K562 treated with DMSO at 1 percent for 12 hours (cell line): ENCODE measurements around the gene ZNF213. TPM values are rescaled to one million over a fixed set of nuclear protein-coding genes. Genes with fewer than 3 reads are reported as not detected.

Experiments
- total RNA-seq: library from RNA; unstranded; fragments of 300-600 nt; gene quantifications from 2 replicates; pipeline ENCODE4 v1.2.3, GENCODE V29; 2022; ENCODE audit not compliant: insufficient read depth

Gene ZNF213, protein sequence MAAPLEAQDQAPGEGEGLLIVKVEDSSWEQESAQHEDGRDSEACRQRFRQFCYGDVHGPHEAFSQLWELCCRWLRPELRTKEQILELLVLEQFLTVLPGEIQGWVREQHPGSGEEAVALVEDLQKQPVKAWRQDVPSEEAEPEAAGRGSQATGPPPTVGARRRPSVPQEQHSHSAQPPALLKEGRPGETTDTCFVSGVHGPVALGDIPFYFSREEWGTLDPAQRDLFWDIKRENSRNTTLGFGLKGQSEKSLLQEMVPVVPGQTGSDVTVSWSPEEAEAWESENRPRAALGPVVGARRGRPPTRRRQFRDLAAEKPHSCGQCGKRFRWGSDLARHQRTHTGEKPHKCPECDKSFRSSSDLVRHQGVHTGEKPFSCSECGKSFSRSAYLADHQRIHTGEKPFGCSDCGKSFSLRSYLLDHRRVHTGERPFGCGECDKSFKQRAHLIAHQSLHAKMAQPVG
- total RNA-seq = 10.6 and 22.0 TPM in 2 replicates

DNA sequence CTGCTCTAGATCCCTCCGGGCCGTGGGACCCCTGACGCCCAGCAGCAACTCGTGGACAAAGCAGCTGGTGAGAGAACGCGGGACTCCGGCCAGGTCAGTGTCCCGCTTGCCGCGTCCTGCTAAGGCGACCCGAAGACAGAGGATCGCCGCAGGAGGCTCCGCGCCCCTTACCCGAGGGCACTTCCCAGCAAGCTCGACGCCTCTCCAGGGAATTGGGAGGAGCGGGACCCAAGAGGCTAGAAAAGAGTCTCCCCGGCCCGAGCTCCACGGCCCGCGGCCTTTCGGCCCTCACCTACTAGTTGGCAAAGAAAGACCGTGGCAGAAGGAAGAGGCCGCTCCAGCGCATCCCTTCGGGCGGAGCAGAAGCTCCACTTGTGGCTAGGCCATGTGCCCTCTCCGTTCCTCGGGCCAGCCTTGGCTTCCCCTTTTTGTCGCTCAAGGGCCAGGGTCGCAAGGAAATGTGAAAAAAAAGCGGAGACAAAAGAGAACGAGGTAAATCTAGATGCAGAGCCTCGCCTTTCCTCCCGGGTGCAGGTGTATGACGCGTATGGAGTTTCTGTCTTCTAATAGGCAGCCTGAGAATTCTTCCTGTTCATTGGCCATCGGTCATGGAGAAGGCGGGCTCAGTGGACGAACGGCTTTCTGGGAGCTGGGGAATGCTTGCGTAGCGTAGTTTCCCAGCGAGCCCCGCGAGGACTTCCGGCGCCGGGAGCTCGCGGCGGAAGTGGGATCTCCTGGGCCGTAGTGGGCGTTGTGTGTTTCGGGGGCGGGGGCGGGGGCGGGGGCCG lies at the start of gene ZNF213:
ZNF213 (plus strand) TSS at position 692 of the 788 bp plus-strand sequence. CDS start 2,252 bp downstream, outside the sequence.

GRCh38 chr16:3098459-3099394 lies 36.1 kb upstream of the ZNF213 start, which contains the start of gene ZSCAN10:
Gene ZSCAN10 (minus strand): TSS chr16:3099294. CDS start chr16:3092937, 6,357 bp downstream.

DNA sequence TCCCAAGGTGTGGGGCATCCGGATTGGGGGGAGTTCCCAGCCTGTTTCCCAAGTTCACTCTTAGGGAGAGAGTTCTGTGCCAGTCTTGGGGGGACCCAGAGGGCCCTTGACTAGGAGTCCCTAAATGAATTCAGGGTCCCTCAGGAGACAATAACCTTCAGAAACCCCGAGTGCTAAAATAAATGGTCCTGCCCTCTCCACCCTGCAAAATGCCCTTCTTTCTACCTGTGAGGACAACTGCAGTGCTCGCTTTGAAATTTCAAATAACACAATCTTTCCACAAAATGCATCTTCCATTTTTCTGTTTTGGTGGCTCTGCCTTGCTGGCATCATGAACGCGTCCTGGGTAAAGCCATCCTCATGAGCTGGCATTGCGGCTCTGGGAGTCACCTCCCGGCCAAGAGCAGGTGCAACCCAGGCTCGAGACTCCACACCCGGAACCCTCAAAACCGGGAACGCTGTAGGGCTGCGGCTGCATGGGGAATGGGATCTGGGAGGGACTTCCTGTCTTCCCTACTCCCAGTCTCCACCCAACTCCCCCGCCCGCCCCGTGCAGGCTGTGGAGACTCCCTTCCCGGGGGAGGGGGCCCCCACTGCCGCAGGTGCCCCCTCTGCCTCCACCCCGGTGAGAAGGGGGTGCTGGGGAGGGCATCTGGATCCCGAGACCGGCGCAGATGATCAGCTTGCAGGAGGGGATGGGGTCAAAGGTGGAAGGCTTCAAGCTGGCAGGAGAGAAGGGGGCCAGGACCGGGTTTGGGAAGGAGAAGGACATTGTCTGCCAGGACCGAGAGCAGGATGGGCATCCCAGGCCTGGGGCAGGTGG lies 22.6 kb upstream of the ZNF213 start, which contains the start of gene ZNF205:
ZNF205 (plus strand) TSS at position 529 of the 823 bp plus-strand sequence. CDS start 845 bp downstream, outside the sequence.

GRCh38 chr16:3187798-3188674 lies 53.2 kb downstream of the ZNF213 start, which contains the start of gene OR1F1:
Gene OR1F1 (plus strand): TSS chr16:3188204.

Other genes with a start within 250 kb of the ZNF213 start
- gene FLYWCH1, start 223.1 kb upstream of the ZNF213 start, total RNA-seq = 41.5 and 48.1 TPM in 2 replicates
- 0.85 TPM in 1 of 2 replicates, not detected in the other for gene KREMEN2, start 170.8 kb upstream of the ZNF213 start, total RNA-seq
- gene PAQR4, start 165.7 kb upstream of the ZNF213 start, total RNA-seq = 15.8 and 27.8 TPM in 2 replicates
- 168 and 170 TPM in 2 replicates for gene PKMYT1, start 154.6 kb upstream of the ZNF213 start, total RNA-seq
- 4.1 and 6.9 TPM in 2 replicates for gene CLDN9, start 122.1 kb upstream of the ZNF213 start, total RNA-seq
- gene CLDN6, start 116.8 kb upstream of the ZNF213 start, total RNA-seq = not detected in 2 replicates
- gene TNFRSF12A, start 114.7 kb upstream of the ZNF213 start, total RNA-seq = 33.0 and 33.7 TPM in 2 replicates
- 26.3 and 32.4 TPM in 2 replicates for gene HCFC1R1, start 111.1 kb upstream of the ZNF213 start, total RNA-seq
- gene THOC6, start 111.0 kb upstream of the ZNF213 start, total RNA-seq = 32.1 and 41.7 TPM in 2 replicates
- gene BICDL2, start 98.1 kb upstream of the ZNF213 start, total RNA-seq = not detected in 2 replicates
- not detected in 2 replicates for gene MMP25, start 88.5 kb upstream of the ZNF213 start, total RNA-seq
- 10.0 and 14.9 TPM in 2 replicates for gene IL32, start 69.4 kb upstream of the ZNF213 start, total RNA-seq
- gene ZSCAN10, start 35.7 kb upstream of the ZNF213 start, total RNA-seq = not detected in 2 replicates
- 22.5 and 22.7 TPM in 2 replicates for gene ZNF205, start 22.4 kb upstream of the ZNF213 start, total RNA-seq
- gene OR1F1, start 53.2 kb downstream of the ZNF213 start, total RNA-seq = not detected in 2 replicates
- gene ZNF200, start 100.1 kb downstream of the ZNF213 start, total RNA-seq = 6.1 and 9.9 TPM in 2 replicates
- not detected in 2 replicates for gene MEFV, start 121.6 kb downstream of the ZNF213 start, total RNA-seq
- gene ZNF263, start 148.5 kb downstream of the ZNF213 start, total RNA-seq = 36.1 and 40.4 TPM in 2 replicates
- 1.2 and 3.8 TPM in 2 replicates for gene TIGD7, start 170.4 kb downstream of the ZNF213 start, total RNA-seq
- gene ZNF75A, start 170.5 kb downstream of the ZNF213 start, total RNA-seq = 4.2 and 10.1 TPM in 2 replicates
- gene OR2C1, start 220.9 kb downstream of the ZNF213 start, total RNA-seq = not detected in 2 replicates